Upper lobe of left lung (tissue), 4 donors: ENCODE data around the gene PPP1R3C.

Experiments
- POLR2A ChIP-seq, 4 donors: fragments of 450-650 bp; IDR thresholded peaks; one replicate each; pipeline ENCODE4 v1.5.1; 2016 to 2017; ENCODE audit warnings: antibody characterized with exemption in 4 of 4, mild to moderate bottlenecking in 2 of 4
- POLR2AphosphoS5 ChIP-seq, 2 donors: sonication (generic); formaldehyde crosslinking; IDR thresholded peaks; one replicate each; pipeline ENCODE4 v1.5.1; 2017; ENCODE audit warnings: antibody characterized with exemption in 2 of 2

- TF ChIP-seq POLR2A (IDR thresholded peaks at IDR 0.05): no peak
- TF ChIP-seq POLR2AphosphoS5 (IDR thresholded peaks at IDR 0.05): no peak
These were observed 10.3 kb downstream of the PPP1R3C start for GRCh38 chr10:91622601-91623000.
